Suprapubic skin (tissue), 4 donors: ENCODE data around the gene ASIC5.

Source experiments
- EP300 ChIP-seq: sonication (generic); formaldehyde crosslinking; IDR thresholded peaks from one replicate; pipeline ENCODE4 v1.6.1; 2017; ENCODE audit warnings: antibody characterized with exemption
- POLR2AphosphoS5 ChIP-seq, 3 donors: sonication (generic); formaldehyde crosslinking; IDR thresholded peaks; one replicate each; pipeline ENCODE4 v1.6.1; 2017; ENCODE audit warnings: antibody characterized with exemption in 3 of 3
- TF ChIP-seq, protein P1 (sequence below), 2 donors: fragments of 200-600 bp in 1 of 2; fragments of 450-650 bp in 1 of 2; sonication (generic) in 1 of 2; IDR thresholded peaks; one replicate each; pipeline ENCODE4 v1.5.1; 2016 to 2019; ENCODE audit warnings: antibody characterized with exemption in 2 of 2, mild to moderate bottlenecking in 1 of 2, moderate library complexity in 1 of 2

DNA sequence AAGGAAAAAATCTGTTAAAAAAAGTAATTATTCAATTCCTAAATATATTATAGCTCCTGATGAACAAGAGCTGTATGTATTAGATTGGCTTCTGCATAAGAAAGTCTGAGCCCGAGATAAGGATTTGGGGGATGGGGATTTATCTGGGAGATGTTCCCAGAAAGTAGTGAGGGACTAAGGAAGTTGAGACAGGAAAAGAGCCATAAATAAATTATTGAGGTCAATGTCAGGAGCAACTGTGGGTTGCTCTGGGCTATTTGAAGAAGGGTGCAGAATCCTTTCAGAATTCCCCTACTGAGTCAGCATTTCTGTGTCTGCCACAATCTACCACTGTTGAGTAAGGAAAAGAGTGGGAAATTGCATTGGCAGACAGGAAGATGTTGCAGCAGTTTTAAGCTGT, 34.3 kb upstream of the ASIC5 start:
- TF ChIP-seq, protein P1, sequence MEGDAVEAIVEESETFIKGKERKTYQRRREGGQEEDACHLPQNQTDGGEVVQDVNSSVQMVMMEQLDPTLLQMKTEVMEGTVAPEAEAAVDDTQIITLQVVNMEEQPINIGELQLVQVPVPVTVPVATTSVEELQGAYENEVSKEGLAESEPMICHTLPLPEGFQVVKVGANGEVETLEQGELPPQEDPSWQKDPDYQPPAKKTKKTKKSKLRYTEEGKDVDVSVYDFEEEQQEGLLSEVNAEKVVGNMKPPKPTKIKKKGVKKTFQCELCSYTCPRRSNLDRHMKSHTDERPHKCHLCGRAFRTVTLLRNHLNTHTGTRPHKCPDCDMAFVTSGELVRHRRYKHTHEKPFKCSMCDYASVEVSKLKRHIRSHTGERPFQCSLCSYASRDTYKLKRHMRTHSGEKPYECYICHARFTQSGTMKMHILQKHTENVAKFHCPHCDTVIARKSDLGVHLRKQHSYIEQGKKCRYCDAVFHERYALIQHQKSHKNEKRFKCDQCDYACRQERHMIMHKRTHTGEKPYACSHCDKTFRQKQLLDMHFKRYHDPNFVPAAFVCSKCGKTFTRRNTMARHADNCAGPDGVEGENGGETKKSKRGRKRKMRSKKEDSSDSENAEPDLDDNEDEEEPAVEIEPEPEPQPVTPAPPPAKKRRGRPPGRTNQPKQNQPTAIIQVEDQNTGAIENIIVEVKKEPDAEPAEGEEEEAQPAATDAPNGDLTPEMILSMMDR (IDR thresholded peaks at IDR 0.05), result no peak
- TF ChIP-seq EP300, result no peak
- TF ChIP-seq POLR2AphosphoS5 (IDR thresholded peaks at IDR 0.05), result no peak
